ENCODE measurements around the gene CLCN7. TPM values are rescaled to one million over a fixed set of nuclear protein-coding genes. Genes with fewer than 3 reads are reported as not detected.

The CLCN7 gene
- total RNA-seq, 1 experiment from 2014 or later: 64.0 TPM

DNA sequence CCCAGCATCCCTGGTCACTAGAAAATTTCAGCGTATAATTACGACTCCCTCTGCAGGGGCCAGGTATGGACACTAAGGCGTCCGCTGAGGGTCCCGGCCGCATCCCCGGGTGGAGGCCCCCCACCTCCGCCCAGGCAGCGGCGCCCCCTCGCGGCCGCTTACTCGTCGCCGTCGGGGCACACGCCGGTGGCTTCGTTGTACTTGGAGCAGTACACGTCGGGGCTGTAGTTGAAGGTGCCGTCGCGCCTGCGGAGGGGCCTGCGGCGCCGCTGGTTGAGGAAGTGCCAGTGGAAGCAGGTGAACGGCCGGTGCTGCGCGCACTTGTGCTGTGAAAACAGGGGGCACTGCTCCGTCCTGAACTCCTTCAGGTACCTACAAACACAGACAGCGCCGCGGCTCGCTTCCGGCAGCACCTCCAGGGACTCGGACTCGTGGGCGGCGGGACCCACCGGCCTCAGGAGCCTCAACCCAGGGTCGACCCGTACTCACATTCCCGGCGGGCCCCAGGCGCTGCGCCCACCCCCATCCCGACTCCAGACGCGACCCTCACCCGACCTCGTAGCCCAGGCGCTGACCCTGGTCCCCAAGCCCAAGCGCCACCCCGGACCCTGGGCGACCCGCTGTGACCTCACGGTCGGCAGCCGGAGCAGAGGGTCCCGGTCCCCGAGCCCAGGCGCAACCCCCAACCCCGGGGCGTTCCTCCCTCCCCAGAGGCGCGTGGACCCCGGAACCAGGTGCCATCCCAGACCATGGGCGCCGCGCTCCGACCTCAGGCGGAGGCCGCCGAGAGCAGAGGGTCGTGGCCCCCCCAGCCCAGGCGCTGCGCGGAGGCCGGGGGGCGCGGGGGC lies 60.9 kb downstream of the CLCN7 start (continued):
- no peak for TF ChIP-seq SIN3A (IDR thresholded peaks at IDR 0.05; ENCODE audit: low read depth)
- TF ChIP-seq, protein P1, sequence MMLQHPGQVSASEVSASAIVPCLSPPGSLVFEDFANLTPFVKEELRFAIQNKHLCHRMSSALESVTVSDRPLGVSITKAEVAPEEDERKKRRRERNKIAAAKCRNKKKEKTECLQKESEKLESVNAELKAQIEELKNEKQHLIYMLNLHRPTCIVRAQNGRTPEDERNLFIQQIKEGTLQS (IDR thresholded peaks at IDR 0.05): no peak
- no peak for TF ChIP-seq ZNF274 (IDR thresholded peaks at IDR 0.05; ENCODE audit: low read depth, low read length)
- no peak for TF ChIP-seq ZFX (IDR thresholded peaks at IDR 0.05)
- no peak for TF ChIP-seq JUND (IDR thresholded peaks at IDR 0.05)
- TF ChIP-seq TCF7L2 (IDR thresholded peaks at IDR 0.05; ENCODE audit: borderline replicate concordance, extremely low read depth, insufficient read depth, insufficient read length): no peak
- TF ChIP-seq EZH2phosphoT487 (IDR thresholded peaks at IDR 0.05; ENCODE audit: borderline replicate concordance): no peak
- no peak for TF ChIP-seq POLR2AphosphoS5 (IDR thresholded peaks at IDR 0.05; ENCODE audit: low read depth, low read length)
- TF ChIP-seq SP1 (IDR thresholded peaks at IDR 0.05; ENCODE audit: low read depth): no peak
- peak; percentile 78 for TF ChIP-seq RAD21 (IDR thresholded peaks at IDR 0.05; ENCODE audit: low read depth)

DNA sequence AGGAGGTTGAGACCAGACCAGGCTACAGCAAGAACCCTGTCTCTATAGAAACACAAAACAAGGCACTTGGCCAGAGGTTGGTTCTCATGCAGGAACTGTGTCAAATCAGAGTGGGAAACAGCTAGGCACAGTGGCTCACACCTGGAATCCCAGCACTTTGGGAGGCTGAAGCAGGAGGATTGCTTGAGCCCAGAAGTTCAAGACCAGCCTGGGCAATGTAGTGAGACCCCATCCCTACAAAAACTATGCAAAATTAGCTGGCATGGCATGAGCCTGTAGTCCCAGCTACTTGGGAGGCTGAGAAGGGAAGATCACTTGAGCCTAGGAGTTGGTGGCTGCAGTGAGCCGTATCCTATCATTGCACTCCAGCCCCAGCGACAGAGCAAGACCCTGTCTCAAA lies 62.0 kb downstream of the CLCN7 start:
- ATAC-seq: no peak

More for the DNA sequence above, 62.0 kb downstream of the CLCN7 start:
- ChIA-PET POLR2A (no interaction called here), CTCF (interaction anchor here (1.3 kb wide), 1 partner anchor 49 kb away, joined by 5 read pairs; no protein-coding TSS in a partner anchor), RAD21 (ENCODE audit: low non-redundant PET in 1 of 2, low total read pairs in 2 of 2, uncharacterized antibody in 2 of 2, unreplicated experiment in 2 of 2) (interaction anchor here in 1 of 2 experiments (0.7 kb wide), 1 partner anchor 30 kb away, joined by 3 read pairs; no protein-coding TSS in a partner anchor)
- no peaks in the 10 kb centered on the region for H3K36me3 ChIP-seq (ENCODE audit: control insufficient read depth in 1 of 2, insufficient read depth in 2 of 2, low read length in 2 of 2)
- BruUV-seq (replicated peaks): no TSS peak
- H3K9me3 ChIP-seq (ENCODE audit: control insufficient read depth in 1 of 2, insufficient read depth in 1 of 2, low read depth in 1 of 2, low read length in 2 of 2): no peaks in the 10 kb centered on the region
- no peaks in the 10 kb centered on the region for H3K9me2 ChIP-seq (ENCODE audit: insufficient read depth)
- H2AFZ ChIP-seq (ENCODE audit: low read depth, low read length, poor library complexity, severe bottlenecking): no peak overlapping the region
- no peak overlapping the region for H3K9ac ChIP-seq (ENCODE audit: low read length)
- no peaks in the 10 kb centered on the region for H3K27me3 ChIP-seq (ENCODE audit: insufficient read depth, low read length)
- TF ChIP-seq POLR2A (IDR thresholded peaks at IDR 0.05; ENCODE audit: borderline replicate concordance, extremely low read depth, insufficient read depth, insufficient read length) (no peak), YY1 (IDR thresholded peaks at IDR 0.05; ENCODE audit: extremely low read depth, insufficient replicate concordance, low read depth, low read length) (no peak)
- peaks cover 6% of the 10 kb centered on the region for H3K79me2 ChIP-seq (ENCODE audit: insufficient read depth, low read length)
- H4K20me1 ChIP-seq (ENCODE audit: insufficient read depth): no peaks in the 10 kb centered on the region
- no peak overlapping the region for H3K27ac ChIP-seq (ENCODE audit: low read depth, low read length)
- H3K4me3 ChIP-seq (replicated peaks in 1 of 2; ENCODE audit: low read depth in 1 of 2, low read length in 2 of 2): no peak overlapping the region
- no peak overlapping the region for H3K4me2 ChIP-seq (ENCODE audit: low read length)
- DNase-seq (ENCODE audit: low read depth, low spot score): no peak
- intact Hi-C loops (cut with micrococcal nuclease): loop anchor here (10.0 kb wide), 1 partner anchor 48 kb away; no protein-coding TSS in a partner anchor
- H3K4me1 ChIP-seq (ENCODE audit: control insufficient read depth in 1 of 2, insufficient read depth in 2 of 2, low read length in 2 of 2): peaks cover 14 to 37% of the 10 kb centered on the region in 2 experiments
